Sigmoid colon (tissue), 7 donors: Measurements from ENCODE around the gene CTRB1. TPM values are rescaled to one million over a fixed set of nuclear protein-coding genes. Genes with fewer than 3 reads are reported as not detected.

ENCODE experiments used
- DNase-seq: peaks from one replicate; pipeline ENCODE4 v3.0.0-alpha.2; 2019
- H3K27ac ChIP-seq, 4 donors: fragments of 200-600 bp; sonication (generic); one replicate each; pipeline ENCODE4 v1.5.1; 2016 to 2019; ENCODE audit warnings: mild to moderate bottlenecking in 1 of 4
- H3K27me3 ChIP-seq, 3 donors: fragments of 200-600 bp; sonication (generic); one replicate each; pipeline ENCODE4 v1.5.1; 2019; ENCODE audit warnings: mild to moderate bottlenecking in 1 of 3
- H3K36me3 ChIP-seq, 4 donors: fragments of 200-600 bp; sonication (generic); one replicate each; pipeline ENCODE4 v1.5.1; 2016 to 2019
- H3K4me1 ChIP-seq, 4 donors: fragments of 200-600 bp; sonication (generic); one replicate each; pipeline ENCODE4 v1.5.1; 2017 to 2019
- H3K4me3 ChIP-seq, 4 donors: fragments of 200-600 bp; sonication (generic); one replicate each; pipeline ENCODE4 v1.5.1; 2017 to 2019; ENCODE audit warnings: mild to moderate bottlenecking in 2 of 4, moderate library complexity in 1 of 4
- H3K9me3 ChIP-seq, 4 donors: fragments of 200-600 bp in 3 of 4; sonication (generic) in 3 of 4; one replicate each; pipeline versions ENCODE4 v1.5.1 to v1.6.1; 2013 to 2019
- CTCF ChIP-seq, 4 experiments: fragments of 450-650 bp in 3 of 4; fragments of 200-600 bp in 1 of 4; IDR thresholded peaks; one replicate each; pipeline ENCODE4 v1.5.1; 2016 to 2019; ENCODE audit warnings: antibody characterized with exemption in 4 of 4, mild to moderate bottlenecking in 3 of 4, moderate library complexity in 2 of 4
- EP300 ChIP-seq, 4 donors: sonication (generic); formaldehyde crosslinking; IDR thresholded peaks; one replicate each; pipeline ENCODE4 v1.6.1; 2017; ENCODE audit warnings: antibody characterized with exemption in 4 of 4
- POLR2A ChIP-seq, 2 donors: fragments of 450-650 bp; IDR thresholded peaks; one replicate each; pipeline ENCODE4 v1.6.1; 2016; ENCODE audit warnings: antibody characterized with exemption in 2 of 2, mild to moderate bottlenecking in 2 of 2, moderate library complexity in 2 of 2
- POLR2AphosphoS5 ChIP-seq, 4 donors: sonication (generic); formaldehyde crosslinking; IDR thresholded peaks; one replicate each; pipeline ENCODE4 v1.6.1; 2017; ENCODE audit warnings: antibody characterized with exemption in 4 of 4
- WGBS, 2 donors: extraction: QIAGEN DNeasy Blood & Tissue Kit; methylation state at CpG; one replicate each; pipeline ENCODE4 v1.1.7; 2013; 5-methylcytosine and 5-hydroxymethylcytosine counted together
- intact Hi-C: fragments of 100-400 bp; cut with DNase I; formaldehyde crosslinking; loops from one replicate; pipeline ENCODE4 v1.15.1; 2023
- polyA plus RNA-seq, 3 donors: library from polyadenylated mRNA; stranded (reverse); fragments of 200-250 nt; gene quantifications; one replicate each; pipeline ENCODE4 v1.2.3, GENCODE V29; 2013
- total RNA-seq, 4 donors: library from RNA; depleted of rRNA; stranded (reverse); fragments of >200 nt; gene quantifications; one replicate each; pipeline ENCODE4 v1.1.0, GENCODE V29; 2016
- donor health status: healthy with polysubstance abuse.
- donor health status: Bipolar disorder and iron deficiency.
- donor health status: healthy.

Gene CTRB1
- total and polyA plus RNA-seq, 7 donors = 0.48 to 16.8 TPM; not detected in 5

DNA sequence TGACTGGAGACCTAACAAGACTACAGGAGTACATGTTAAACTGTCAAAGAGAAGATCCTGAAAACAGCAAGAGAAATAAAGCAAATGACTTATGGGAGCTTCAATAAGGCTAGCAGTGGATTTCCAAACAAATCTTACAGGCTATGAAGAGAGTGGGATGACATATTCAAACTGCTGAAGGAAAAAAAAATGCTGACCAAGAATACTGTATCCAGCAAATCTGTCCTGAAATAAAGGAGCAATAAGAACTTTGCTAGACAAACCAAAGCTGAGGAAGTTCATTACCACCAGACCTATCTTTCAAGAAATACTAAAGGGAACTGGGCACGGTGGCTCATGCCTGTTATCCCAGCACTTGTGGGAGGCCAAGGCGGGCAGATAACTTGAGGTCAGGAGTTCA is 41.9 kb upstream of the CTRB1 start:
- WGBS, 2 donors = 95 to 97% methylated on average over 2 of the region's 2 CpGs
- no peak overlapping the region for H3K27ac ChIP-seq
- H3K36me3 ChIP-seq = no peaks in the 10 kb centered on the region
- no peaks in the 10 kb centered on the region for H3K27me3 ChIP-seq
- H3K9me3 ChIP-seq = peaks cover 6 to 18% (median 7%) of the 10 kb centered on the region in 4 donors
- intact Hi-C loops = no loop called here
- no peak overlapping the region for H3K4me3 ChIP-seq
- no peaks in the 10 kb centered on the region for H3K4me1 ChIP-seq
- no peak for DNase-seq
- no peak for TF ChIP-seq EP300 (IDR thresholded peaks at IDR 0.05)

DNA sequence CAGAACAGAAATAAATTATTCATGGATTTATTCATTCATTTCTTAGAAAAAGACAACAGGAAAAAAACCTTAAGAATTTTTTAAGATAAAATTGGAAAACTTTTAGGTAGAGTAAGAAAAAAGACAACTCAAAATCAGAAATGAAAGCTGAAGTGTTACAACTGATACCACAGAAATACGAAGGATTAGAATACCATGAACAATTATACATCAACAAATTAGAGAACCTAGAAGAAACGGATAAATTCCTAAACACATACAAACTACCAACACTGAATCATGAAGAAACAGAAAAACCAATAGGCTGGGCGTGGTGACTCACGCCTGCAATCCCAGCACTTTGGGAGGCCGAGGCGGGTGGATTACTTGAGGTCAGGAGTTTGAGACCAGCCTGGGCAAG is 39.6 kb upstream of the CTRB1 start:
- no peaks in the 10 kb centered on the region for H3K4me1 ChIP-seq
- no peaks in the 10 kb centered on the region for H3K27me3 ChIP-seq
- WGBS, 2 donors = 90 to 92% methylated on average over 6 of the region's 6 CpGs
- no peak for TF ChIP-seq POLR2A (IDR thresholded peaks at IDR 0.05)
- no peak for TF ChIP-seq POLR2AphosphoS5 (IDR thresholded peaks at IDR 0.05)
- TF ChIP-seq CTCF (IDR thresholded peaks at IDR 0.05) = no peak
- TF ChIP-seq EP300 (IDR thresholded peaks at IDR 0.05) = no peak
- no peak for DNase-seq
- H3K36me3 ChIP-seq = no peaks in the 10 kb centered on the region
- intact Hi-C loops = no loop called here
- no peak overlapping the region for H3K4me3 ChIP-seq
- H3K27ac ChIP-seq = no peak overlapping the region
- peaks cover 6 to 14% (median 7%) of the 10 kb centered on the region in 4 donors for H3K9me3 ChIP-seq

- H3K9me3 ChIP-seq = peaks cover 3 to 7% (median 4%) of the 10 kb centered on the region in 4 donors
- no peaks in the 10 kb centered on the region for H3K4me1 ChIP-seq
- intact Hi-C loops = no loop called here
- H3K4me3 ChIP-seq = no peak overlapping the region
- H3K27ac ChIP-seq = no peak overlapping the region
- 25 to 41% methylated on average over 3 of the region's 3 CpGs for WGBS, 2 donors
- no peaks in the 10 kb centered on the region for H3K36me3 ChIP-seq
- DNase-seq = no peak
- no peak for TF ChIP-seq EP300 (IDR thresholded peaks at IDR 0.05)
- no peak for TF ChIP-seq POLR2A (IDR thresholded peaks at IDR 0.05)
- TF ChIP-seq CTCF (IDR thresholded peaks at IDR 0.05) = no peak
- TF ChIP-seq POLR2AphosphoS5 (IDR thresholded peaks at IDR 0.05) = no peak
- H3K27me3 ChIP-seq = no peaks in the 10 kb centered on the region
Observed at GRCh38 chr16:75181630-75182029, 37.2 kb upstream of the CTRB1 start.

DNA sequence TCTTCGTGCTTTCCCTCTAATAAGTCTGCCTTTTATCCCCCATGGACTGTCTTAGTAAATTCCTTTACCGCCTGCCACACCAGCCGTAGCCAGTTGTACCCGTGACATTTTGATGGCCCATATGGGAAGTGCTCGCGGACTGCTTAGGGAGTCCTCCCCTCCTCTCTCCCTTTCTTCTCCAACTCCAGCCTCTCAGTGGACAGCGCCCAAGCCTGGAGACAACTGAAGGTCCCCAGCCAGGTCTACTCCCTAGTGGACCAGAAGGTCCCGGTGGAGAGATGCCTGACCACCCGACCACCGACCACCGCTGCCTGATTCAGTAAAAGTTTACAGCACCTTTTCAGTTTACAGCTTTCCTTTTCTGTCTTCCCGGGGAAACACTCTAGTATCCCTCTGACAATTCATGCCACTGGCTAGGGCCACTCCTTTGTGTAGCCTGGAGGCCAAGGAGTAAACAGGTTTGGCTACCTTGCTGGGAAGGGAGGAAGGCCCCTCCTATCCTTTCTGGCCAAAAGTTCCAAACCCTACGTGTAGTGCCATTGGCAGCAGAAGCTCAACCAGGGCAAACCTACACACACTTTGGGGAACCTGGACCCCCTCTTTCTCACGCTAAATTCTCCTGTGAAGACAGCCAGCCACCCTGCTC is 29.8 kb upstream of the CTRB1 start:
- intact Hi-C loops = no loop called here
- TF ChIP-seq CTCF (IDR thresholded peaks at IDR 0.05) (no peak), POLR2AphosphoS5 (IDR thresholded peaks at IDR 0.05) (no peak), EP300 (IDR thresholded peaks at IDR 0.05) (no peak), POLR2A (IDR thresholded peaks at IDR 0.05) (no peak)
- no peak for DNase-seq
- no peak overlapping the region for H3K27ac ChIP-seq
- 65 to 81% methylated on average over 14 of the region's 14 CpGs for WGBS, 2 donors
- H3K4me3 ChIP-seq = no peak overlapping the region
- H3K9me3 ChIP-seq = no peaks in the 10 kb centered on the region
- no peaks in the 10 kb centered on the region for H3K4me1 ChIP-seq
- no peaks in the 10 kb centered on the region for H3K27me3 ChIP-seq
- H3K36me3 ChIP-seq = no peaks in the 10 kb centered on the region

DNA sequence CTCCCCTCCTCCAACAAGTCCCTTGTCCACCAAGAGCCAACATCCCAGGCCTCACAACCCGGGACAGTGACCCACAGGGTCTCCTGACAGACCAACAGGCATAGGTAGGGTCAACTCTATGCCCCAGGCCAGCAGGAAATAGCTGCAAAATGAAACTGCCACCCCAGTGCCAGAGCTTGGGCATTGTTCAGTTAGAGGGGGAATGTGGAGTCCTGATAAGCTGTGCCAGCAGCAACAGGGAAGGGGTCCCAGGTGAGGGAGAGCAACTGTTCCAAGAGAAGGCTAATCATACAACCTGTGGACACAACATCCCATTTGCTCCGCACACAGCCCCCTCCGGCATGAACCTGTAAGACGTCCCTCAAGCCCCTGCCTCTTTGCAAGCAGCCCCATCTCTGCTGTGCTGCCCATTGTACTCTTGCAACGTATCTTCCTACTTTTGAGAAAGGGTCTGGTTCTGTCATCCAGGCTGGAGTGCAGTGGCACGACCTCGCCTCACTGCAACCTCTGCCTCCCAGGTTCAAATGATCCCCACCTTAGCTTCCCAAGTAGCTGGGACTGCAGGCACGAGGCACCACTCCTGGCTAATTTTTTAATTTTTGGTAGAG is 29.0 kb upstream of the CTRB1 start:
- no peak for DNase-seq
- H3K27ac ChIP-seq = no peak overlapping the region
- H3K4me1 ChIP-seq = no peaks in the 10 kb centered on the region
- 76 to 80% methylated on average over 8 of the region's 8 CpGs for WGBS, 2 donors
- TF ChIP-seq POLR2A (IDR thresholded peaks at IDR 0.05) (no peak), POLR2AphosphoS5 (IDR thresholded peaks at IDR 0.05) (no peak), EP300 (IDR thresholded peaks at IDR 0.05) (no peak), CTCF (IDR thresholded peaks at IDR 0.05) (no peak)
- H3K9me3 ChIP-seq = no peaks in the 10 kb centered on the region
- no peak overlapping the region for H3K4me3 ChIP-seq
- H3K36me3 ChIP-seq = no peaks in the 10 kb centered on the region
- H3K27me3 ChIP-seq = no peaks in the 10 kb centered on the region
- intact Hi-C loops = no loop called here
